Activated CD4-positive, alpha-beta T cell treated with anti-CD3 and anti-CD28 coated beads, Interleukin-10, Interleukin-2, amounts not matched to agents 100 ng/mL and 50 ng/mL, durations not matched to agents 16 hours and 8 hours (primary cell): ENCODE data around the gene RNF144A.
"Not testable (repeated sequence)": the region's sequence is repeated elsewhere in the genome, so short reads cannot be mapped to it uniquely, and the experiment has no call there.

Source experiments
- DNase-seq: peaks from one replicate; pipeline ENCODE4 v3.0.0-alpha.2; 2020

The RNF144A gene

DNA sequence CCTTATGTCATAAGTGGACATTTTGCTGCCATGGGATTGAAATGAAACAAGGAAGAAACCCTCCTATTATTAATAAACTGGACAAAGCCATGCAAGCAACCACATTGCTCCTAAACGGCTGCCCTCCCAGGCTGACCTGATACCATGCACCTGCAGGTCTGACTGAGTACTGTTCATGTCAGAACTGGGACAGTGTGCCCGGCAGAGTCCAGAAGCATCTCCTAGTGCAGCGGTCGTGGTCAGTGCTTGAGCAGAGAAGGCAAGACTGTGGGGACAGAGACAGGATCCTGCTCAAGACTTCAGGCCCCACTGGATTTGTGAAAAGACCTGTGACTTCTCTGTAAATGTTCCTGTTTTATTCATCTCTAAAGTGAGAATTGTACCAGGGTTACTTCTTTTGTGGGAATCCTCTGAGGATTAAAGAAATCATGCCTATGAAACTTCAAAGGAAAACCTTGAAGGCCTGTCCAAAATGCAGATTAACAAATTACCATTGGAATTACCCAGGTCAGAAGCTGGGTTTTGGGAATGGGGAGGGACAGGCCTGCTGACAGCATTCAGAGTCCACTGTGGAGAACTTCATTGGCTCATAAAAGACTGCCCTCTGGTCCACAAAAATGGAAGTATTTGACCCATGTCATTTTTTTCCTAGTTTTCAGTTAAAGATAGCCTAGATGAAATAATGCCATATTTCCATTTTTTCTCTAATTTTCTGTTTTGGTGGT lies 13.9 kb downstream of the RNF144A start:
- no peak for DNase-seq

GRCh38 chr2:6931753-6932152 lies 14.5 kb downstream of the RNF144A start:
- no peak for DNase-seq

DNA sequence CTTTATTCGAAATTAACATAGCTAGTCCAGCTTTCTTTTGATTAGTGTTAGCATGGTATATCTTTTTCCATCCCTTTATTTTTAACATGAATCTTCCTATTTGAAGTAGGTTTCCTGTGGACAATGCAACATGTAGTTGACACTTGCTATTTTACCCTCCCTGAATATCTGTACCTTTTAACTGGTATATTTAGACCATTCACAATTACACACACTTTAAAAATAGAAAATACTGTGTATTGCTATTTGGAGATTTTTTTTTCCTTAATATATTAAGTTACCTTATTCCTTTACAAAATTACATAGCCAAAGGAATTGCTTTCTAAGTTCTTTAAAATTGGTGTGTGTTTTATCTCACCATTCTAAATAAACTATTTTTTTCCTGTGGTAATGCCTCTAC lies 15.0 kb downstream of the RNF144A start:
- DNase-seq: no peak

- no peak for DNase-seq
Measured at GRCh38 chr2:6932828-6933227, 15.6 kb downstream of the RNF144A start.

DNA sequence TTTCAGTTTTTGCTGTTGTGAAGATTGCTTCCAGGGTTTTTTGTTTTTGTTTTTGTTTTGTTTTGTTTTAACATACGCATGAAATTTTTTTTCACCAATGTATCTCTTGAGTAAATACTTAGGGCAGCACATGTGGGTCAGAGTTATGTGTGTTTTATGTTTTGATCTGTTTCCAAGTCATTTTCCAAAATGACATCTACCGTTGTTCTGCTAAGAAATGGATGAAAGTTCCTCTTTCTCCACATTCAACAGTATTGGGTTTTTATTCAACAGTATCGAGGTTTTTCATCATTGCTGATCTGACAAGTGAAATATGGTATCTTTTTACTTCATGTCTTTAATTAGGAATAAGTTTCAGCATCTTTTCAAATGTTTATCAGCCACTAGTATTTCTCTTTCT lies 16.7 kb downstream of the RNF144A start:
- DNase-seq: no peak

GRCh38 chr2:6934345-6934744 lies 17.1 kb downstream of the RNF144A start:
- DNase-seq: no peak

DNA sequence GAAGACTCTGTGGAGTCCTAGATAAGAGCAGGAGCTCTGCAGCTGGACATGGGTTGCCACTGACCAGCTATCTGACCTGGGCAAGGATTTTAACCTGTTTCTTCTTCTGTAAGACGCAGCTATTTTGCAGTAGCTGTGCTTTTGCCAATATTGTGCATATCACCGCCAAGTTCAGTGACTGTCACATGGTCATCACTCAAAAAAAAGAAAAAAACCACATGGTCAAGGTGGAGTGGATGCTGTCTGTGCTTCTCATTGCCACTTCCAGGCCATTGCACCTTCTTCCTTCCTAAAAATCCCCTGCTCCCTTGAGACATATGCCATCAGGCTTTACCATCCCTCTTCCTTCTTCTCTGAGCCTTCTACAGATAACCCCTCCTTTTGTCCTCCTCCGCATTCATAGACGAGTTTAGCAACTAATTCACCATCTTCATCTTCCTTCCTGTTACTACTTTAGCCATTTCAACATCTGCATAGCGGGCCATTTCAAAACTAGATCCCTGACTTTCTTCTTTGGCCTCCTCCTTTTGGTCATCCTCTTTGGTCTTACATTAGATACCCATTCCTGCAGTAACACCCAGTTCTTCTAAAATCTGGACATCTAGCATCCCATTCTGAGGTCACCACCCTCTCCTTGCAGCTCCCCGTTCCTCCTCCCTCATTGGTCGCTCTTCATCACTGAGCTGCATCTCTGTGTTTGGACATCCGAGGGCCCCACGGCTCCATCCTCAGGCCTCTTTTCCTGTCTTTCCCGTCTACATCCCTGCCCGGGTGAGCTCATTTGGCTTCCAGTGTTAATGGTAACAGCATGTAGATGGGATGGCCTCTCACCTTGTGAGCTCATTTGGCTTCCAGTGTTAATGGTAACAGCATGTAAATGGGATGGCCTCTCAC lies 17.8 kb downstream of the RNF144A start:
- DNase-seq: no peak

- not testable (repeated sequence) for DNase-seq
Measured at GRCh38 chr2:6935652-6936020, 18.4 kb downstream of the RNF144A start.

DNA sequence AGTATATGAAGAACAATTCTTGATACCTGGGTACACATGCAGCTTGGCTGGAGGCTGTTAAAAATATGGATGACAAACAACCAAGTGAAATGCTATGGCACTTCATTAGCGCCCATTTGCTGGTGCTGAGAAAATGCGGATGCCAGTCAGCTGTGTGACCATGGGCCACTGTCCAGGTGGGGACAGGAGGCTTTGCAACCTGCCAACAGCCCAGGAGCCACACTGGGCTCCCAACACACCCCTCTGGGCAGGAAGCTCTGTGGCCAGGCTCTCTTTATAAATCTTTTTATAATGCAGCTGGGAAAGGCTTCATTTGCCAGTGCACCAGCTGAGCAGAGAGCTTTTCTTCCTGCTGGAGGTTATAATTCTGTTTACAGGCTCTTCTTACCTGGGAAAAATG lies 19.9 kb downstream of the RNF144A start:
- DNase-seq: no peak

- DNase-seq: no peak
Measured at GRCh38 chr2:6937582-6937981, 20.4 kb downstream of the RNF144A start.

DNA sequence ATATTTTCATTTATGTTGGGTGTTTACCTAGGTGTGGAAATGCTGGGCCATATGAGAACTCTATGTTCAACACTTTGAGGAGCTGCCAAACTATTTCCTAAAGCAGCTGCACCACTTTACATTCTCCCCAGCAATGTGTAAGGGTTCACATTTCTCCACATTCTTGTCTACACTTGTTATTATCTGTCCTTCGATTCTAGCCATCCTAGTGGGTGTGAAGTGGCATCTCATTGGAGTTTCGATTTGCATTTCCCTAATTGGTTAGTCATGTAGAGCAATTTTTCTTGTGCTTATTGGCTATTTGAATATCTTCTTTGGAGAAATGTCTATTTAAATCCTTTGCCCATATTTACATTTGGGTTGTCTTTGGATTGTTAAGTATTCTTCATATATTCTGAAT lies 21.9 kb downstream of the RNF144A start:
- no peak for DNase-seq

DNA sequence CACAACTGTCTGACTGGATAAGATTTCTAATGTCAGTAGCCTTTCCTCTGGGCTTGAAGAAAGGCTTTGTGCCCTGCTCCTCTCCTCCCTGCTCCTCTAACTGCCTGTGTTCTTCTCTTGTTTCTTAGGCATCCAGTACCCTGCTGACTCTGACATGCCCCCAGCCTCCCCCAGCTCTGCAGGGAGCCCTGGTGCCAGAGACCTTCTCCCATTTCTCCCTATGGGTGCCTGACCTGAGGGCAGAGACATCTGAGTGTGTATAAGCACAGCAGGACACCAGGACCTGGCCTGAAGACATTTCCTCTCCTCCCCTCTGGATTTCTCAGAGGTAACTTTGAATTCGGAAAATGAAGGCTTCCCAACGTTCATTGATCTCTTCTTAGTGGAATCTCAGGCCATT lies 23.6 kb downstream of the RNF144A start:
- no peak for DNase-seq

GRCh38 chr2:6941299-6942046 lies 24.3 kb downstream of the RNF144A start:
- DNase-seq: no peak

DNA sequence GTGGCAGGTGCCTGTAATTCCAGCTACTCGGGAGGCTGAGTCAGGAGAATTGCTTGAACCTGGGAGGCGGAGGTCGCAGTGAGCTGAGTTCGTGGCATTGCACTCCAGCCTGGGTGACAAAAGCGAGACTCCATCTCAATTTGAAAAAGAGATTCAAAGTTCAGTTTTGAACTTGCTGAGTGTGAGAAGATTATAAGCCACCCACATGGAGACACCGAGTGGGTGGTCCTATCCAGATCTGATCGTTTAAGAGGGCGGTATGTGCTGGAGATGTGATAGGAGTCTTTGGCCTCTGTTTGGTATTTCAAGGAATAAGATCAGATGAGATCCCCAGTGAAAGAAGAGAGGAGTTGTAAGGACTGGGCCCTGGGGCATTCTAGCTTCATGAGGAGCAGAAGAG lies 25.6 kb downstream of the RNF144A start:
- no peak for DNase-seq

GRCh38 chr2:6943523-6943922 lies 26.3 kb downstream of the RNF144A start:
- no peak for DNase-seq

DNA sequence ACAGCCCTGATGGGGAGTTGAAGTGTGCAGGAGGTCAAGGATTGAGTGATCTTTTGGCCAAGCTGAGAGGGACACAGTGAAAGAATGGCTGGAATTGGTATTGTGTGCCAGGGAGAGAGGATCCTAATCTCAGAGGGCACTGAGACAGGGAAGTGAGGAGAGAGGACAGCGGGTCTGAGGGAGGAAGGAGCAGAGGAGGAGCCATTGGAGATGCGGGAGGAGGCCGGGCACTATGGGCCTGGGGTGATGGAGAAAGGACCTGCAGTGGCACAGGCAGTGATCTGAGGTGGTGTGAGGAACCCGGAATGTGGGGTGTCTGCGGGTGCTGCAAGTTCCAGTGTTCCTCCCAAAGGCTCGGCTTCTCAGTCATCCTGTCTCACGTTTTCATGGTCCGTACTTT lies 26.8 kb downstream of the RNF144A start:
- no peak for DNase-seq

DNA sequence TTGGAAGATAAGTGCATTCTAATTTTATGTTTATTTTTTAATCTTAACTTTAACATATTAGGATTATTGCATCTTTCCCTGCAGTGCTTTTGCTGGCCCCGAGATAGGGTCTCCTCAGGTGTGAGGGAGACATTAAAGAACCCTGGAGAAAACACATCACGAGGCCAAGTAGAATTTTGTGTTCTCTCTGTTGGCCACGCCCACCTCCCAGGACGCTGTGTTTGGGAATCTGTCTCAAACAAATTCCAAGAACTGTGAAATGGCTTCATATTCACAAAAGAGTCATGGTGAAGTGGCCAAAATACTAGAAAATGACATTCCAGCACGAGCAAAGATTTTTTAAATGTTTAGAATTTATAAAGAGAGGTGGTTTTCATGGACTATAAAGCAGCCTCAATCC lies 27.3 kb downstream of the RNF144A start:
- DNase-seq: no peak

DNA sequence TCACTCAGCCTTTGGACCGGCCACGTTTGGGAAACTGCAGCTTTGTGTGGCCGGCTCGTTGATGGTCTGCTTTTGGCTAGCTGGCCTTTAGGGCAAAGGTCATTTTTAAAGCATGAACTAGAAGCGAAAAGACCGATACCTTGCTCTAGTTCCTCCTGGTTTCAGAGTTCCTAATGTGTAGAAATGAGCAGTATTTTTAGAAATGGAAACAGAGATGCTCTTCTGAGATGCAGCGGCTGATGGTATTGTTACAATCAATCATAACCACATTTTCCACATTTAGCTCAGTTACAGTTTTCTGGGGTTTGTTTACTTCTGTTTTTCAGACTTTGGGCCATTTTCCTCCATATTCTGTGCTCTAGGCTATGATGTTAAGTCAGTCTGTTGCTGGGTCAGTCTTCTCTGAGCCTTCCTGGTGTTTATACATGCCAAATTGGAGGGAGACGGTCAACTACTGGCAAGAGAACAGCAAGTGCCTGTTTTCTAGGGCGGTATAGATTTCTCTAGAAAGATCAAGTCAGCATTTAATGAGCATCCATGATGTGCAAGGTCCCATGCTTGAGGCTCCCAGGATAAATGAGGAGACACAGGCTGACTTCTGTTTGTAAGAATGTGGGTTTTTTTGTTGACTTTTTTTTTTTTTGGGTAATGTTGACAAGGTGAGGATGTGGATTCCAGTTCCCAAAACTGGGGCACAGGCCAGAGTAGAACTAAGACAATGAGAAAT lies 28.0 kb downstream of the RNF144A start:
- DNase-seq: peak; percentile 14

- DNase-seq: no peak
Measured at GRCh38 chr2:6945821-6946220, 28.6 kb downstream of the RNF144A start.

DNA sequence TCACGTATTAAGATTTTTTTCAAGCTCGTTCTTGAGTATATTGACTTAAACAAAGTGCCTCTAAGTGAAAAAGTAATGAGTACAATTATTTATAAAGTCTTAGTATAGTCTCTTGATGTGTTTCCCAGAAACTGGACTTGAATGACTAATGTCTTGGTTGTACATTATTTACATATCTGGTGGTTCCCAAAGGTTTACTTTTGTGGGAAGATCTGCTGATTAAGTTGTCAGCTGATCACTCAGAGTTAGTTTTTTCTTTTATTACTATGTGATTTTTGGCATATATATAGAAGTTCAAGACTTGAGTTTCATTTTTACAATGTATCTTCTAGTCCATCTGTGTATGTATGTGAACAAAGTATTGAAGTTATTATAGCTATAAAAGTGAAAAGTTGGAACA lies 29.5 kb downstream of the RNF144A start:
- peak; percentile 61 for DNase-seq

DNA sequence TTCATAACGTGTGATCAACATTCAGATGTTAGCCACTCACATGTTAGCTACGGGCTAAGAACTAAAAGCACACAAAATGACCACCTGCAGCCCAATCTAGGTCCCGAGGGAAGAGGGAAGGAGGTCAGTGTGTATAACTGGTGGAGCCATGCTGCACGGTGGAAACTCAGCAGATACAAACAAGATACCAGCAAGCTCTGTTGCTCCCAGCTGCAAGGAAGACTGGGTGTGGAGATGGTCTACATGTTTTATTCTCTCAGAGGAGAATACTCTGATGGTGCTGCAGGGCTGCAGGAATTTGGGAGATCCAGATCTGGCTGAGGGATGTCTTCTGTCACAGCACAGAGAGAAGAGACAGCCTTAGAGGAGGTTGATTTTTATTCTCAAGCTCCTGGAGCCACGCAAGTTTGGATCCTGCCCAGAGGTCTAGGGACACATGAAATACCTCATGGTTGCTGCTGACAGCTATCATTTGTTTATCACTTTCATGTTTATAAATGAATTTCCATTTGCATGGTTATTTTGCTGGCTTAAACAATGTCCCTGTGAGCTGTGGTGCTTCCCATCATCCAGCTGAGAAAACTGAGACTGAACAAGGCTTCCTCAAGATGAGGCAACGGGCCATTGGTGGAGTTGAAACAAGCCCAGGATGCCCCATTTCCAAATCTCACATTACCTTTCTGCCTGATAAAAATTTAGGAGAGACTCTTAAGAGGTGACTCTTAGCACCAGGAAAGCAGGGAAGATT lies 30.9 kb downstream of the RNF144A start:
- DNase-seq: no peak

- no peak for DNase-seq
Measured at GRCh38 chr2:6948677-6949351, 31.6 kb downstream of the RNF144A start.
